ENCODE measurements around the gene PACS1. TPM values are rescaled to one million over a fixed set of nuclear protein-coding genes. Genes with fewer than 3 reads are reported as not detected.
A peak's percentile ranks its signal among the peaks of the same experiment; 100 is the strongest.

Gene PACS1
- total RNA-seq, 1 experiment from 2014 or later = 33.5 TPM

GRCh38 chr11:66290330-66290621 is 220.2 kb downstream of the PACS1 start:
- Mint-ChIP-seq H3K9me3 (ENCODE audit: unreplicated experiment) (no peaks in the 10 kb centered on the region), H3K27ac (ENCODE audit: low read depth, unreplicated experiment) (peak overlapping the region; percentile 95), H3K27me3 (ENCODE audit: insufficient read depth, unreplicated experiment) (peaks cover 13% of the 10 kb centered on the region), H3K36me3 (ENCODE audit: insufficient read depth, unreplicated experiment) (peaks cover 7% of the 10 kb centered on the region), H3K4me3 (ENCODE audit: unreplicated experiment) (peak overlapping the region; percentile 90), H3K4me1 (ENCODE audit: insufficient read depth, unreplicated experiment) (peaks cover 12% of the 10 kb centered on the region)
- ChIA-PET POLR2A (interaction anchor here (1.2 to 3.1 kb wide), 5 partner anchors 21 to 57 kb away, joined by 4 to 27 read pairs (median 14); partner anchors contain the start of genes B4GAT1 and RIN1), CTCF (interaction anchor here (1.7 kb wide), 1 partner anchor 9 kb away, joined by 3 read pairs; no protein-coding TSS in a partner anchor)
- BruUV-seq (replicated peaks) = no TSS peak
- no peak for TF ChIP-seq CTCF (IDR thresholded peaks at IDR 0.05; ENCODE audit: unreplicated experiment)
- DNase-seq (ENCODE audit: unreplicated experiment) = no peak
- intact Hi-C loops (cut with micrococcal nuclease) = no loop called here

- Mint-ChIP-seq H3K4me1 (ENCODE audit: insufficient read depth, unreplicated experiment) (peaks cover 12% of the 10 kb centered on the region), H3K27ac (ENCODE audit: low read depth, unreplicated experiment) (no peak overlapping the region), H3K4me3 (ENCODE audit: unreplicated experiment) (peak overlapping the region; percentile 90), H3K27me3 (ENCODE audit: insufficient read depth, unreplicated experiment) (peaks cover 13% of the 10 kb centered on the region), H3K9me3 (ENCODE audit: unreplicated experiment) (no peaks in the 10 kb centered on the region), H3K36me3 (ENCODE audit: insufficient read depth, unreplicated experiment) (peaks cover 7% of the 10 kb centered on the region)
- CTCF ChIA-PET = interaction anchor here (0.7 to 1.7 kb wide), 3 partner anchors 8 to 251 kb away, joined by 3 read pairs; no protein-coding TSS in a partner anchor
- intact Hi-C loops (cut with micrococcal nuclease) = no loop called here
- BruUV-seq (replicated peaks) = no TSS peak
- no peak for TF ChIP-seq CTCF (IDR thresholded peaks at IDR 0.05; ENCODE audit: unreplicated experiment)
- no peak for DNase-seq (ENCODE audit: unreplicated experiment)
- POLR2A ChIA-PET = interaction anchor here (1.2 to 3.1 kb wide), 3 partner anchors 10 to 44 kb away, joined by 3 to 27 read pairs (median 4); partner anchors contain the start of gene RIN1
These were observed 221.2 kb downstream of the PACS1 start for GRCh38 chr11:66291303-66291705.

- Mint-ChIP-seq H3K4me3 (ENCODE audit: unreplicated experiment) (peak within 1 kb of the TSS; percentile 90), H3K4me1 (ENCODE audit: insufficient read depth, unreplicated experiment) (peaks cover 12% of the 10 kb centered on the region), H3K27me3 (ENCODE audit: insufficient read depth, unreplicated experiment) (peaks cover 13% of the 10 kb centered on the region), H3K36me3 (ENCODE audit: insufficient read depth, unreplicated experiment) (peaks cover 7% of the 10 kb centered on the region), H3K27ac (ENCODE audit: low read depth, unreplicated experiment) (no peak within 1 kb of the TSS), H3K9me3 (ENCODE audit: unreplicated experiment) (no peaks in the 10 kb centered on the region)
- DNase-seq (ENCODE audit: unreplicated experiment) = no peak
- intact Hi-C loops (cut with micrococcal nuclease) = no loop called here
- ChIA-PET CTCF (interaction anchor here (1.1 to 1.7 kb wide), 2 partner anchors 8 to 95 kb away, joined by 3 read pairs; no protein-coding TSS in a partner anchor), POLR2A (interaction anchor here (1.2 kb wide), 1 partner anchor 10 kb away, joined by 3 read pairs; no protein-coding TSS in a partner anchor)
- TF ChIP-seq CTCF (IDR thresholded peaks at IDR 0.05; ENCODE audit: unreplicated experiment) = no peak
- no TSS peak for BruUV-seq (replicated peaks)
These were observed 221.9 kb downstream of the PACS1 start, which contains the start of gene TMEM151A for GRCh38 chr11:66291706-66292542. Gene TMEM151A (plus strand): TSS chr11:66291894. CDS start chr11:66292014, 120 bp downstream.

GRCh38 chr11:66292543-66293332 is 222.7 kb downstream of the PACS1 start:
- DNase-seq (ENCODE audit: unreplicated experiment) = no peak
- Mint-ChIP-seq H3K27me3 (ENCODE audit: insufficient read depth, unreplicated experiment) (peaks cover 13% of the 10 kb centered on the region), H3K4me3 (ENCODE audit: unreplicated experiment) (peak overlapping the region; percentile 2), H3K4me1 (ENCODE audit: insufficient read depth, unreplicated experiment) (peaks cover 12% of the 10 kb centered on the region), H3K36me3 (ENCODE audit: insufficient read depth, unreplicated experiment) (peaks cover 7% of the 10 kb centered on the region), H3K27ac (ENCODE audit: low read depth, unreplicated experiment) (no peak overlapping the region), H3K9me3 (ENCODE audit: unreplicated experiment) (no peaks in the 10 kb centered on the region)
- BruUV-seq (replicated peaks) = no TSS peak
- intact Hi-C loops (cut with micrococcal nuclease) = no loop called here
- no peak for TF ChIP-seq CTCF (IDR thresholded peaks at IDR 0.05; ENCODE audit: unreplicated experiment)
- ChIA-PET POLR2A (no interaction called here), CTCF (no interaction called here)

Data from MCF 10A (cell line).